ENCODE results near the gene ZIK1. TPM values are rescaled to one million over a fixed set of nuclear protein-coding genes. Genes with fewer than 3 reads are reported as not detected.

The ZIK1 gene
- total RNA-seq, result 3.4 TPM
- polyA plus RNA-seq, result 10 to 100 TPM in 1 of 4 donors, 1 to 10 TPM in 3; 5.6 to 10.2 (median 8.2) TPM

- Histone ChIP-seq H3K9me3 (ENCODE audit: control insufficient read depth in 2 of 2, low read length in 2 of 2) (peaks cover 30 to 63% of the 10 kb centered on the region in 2 experiments), H3K36me3 (ENCODE audit: control insufficient read depth, insufficient read depth, low read length) (peaks cover 17% of the 10 kb centered on the region), H3K27ac (ENCODE audit: insufficient read depth, low read length, poor library complexity, severe bottlenecking) (peak within 1 kb of the TSS; percentile 52), H3K27me3 (ENCODE audit: control insufficient read depth, insufficient read depth, low read length) (no peaks in the 10 kb centered on the region), H3K4me1 (ENCODE audit: control insufficient read depth, insufficient read depth, low read length, poor library complexity, severe bottlenecking) (peaks cover 18% of the 10 kb centered on the region), H3K4me3 (ENCODE audit: low read depth, low read length) (peak within 1 kb of the TSS; percentile 57)
- peaks cover 42% of the 10 kb centered on the region for H3K36me3 Mint-ChIP-seq
- H3K4me3 Mint-ChIP-seq, result peak within 1 kb of the TSS; percentile 89 to 98 (median 95)
- peaks cover 10 to 34% (median 18%) of the 10 kb centered on the region in 4 donors for H3K4me1 Mint-ChIP-seq
- peaks cover 0 to 68% (median 19%) of the 10 kb centered on the region in 7 donors for H3K9me3 Mint-ChIP-seq
- peak within 1 kb of the TSS; percentile 79 to 94 (median 89) for H3K27ac Mint-ChIP-seq
- ATAC-seq (ENCODE audit: low read depth in 2 of 2) (peak; percentile 90), DNase-seq (peak; percentile 81 to 96 (median 88))
- H3K27me3 Mint-ChIP-seq, result no peaks in the 10 kb centered on the region
Observed at GRCh38 chr19:57583521-57584416, at the start of gene ZIK1. Gene ZIK1, plus strand, starts transcription at chr19:57584145. Its CDS starts 212 bp downstream, at chr19:57584357.

- Histone ChIP-seq H3K36me3 (ENCODE audit: control insufficient read depth, insufficient read depth, low read length) (peaks cover 83% of the 10 kb centered on the region), H3K27ac (ENCODE audit: insufficient read depth, low read length, poor library complexity, severe bottlenecking) (no peak overlapping the region), H3K4me1 (ENCODE audit: control insufficient read depth, insufficient read depth, low read length, poor library complexity, severe bottlenecking) (no peaks in the 10 kb centered on the region), H3K27me3 (ENCODE audit: control insufficient read depth, insufficient read depth, low read length) (no peaks in the 10 kb centered on the region), H3K4me3 (ENCODE audit: low read depth, low read length) (peak overlapping the region; percentile 14), H3K9me3 (ENCODE audit: control insufficient read depth in 2 of 2, low read length in 2 of 2) (peaks cover 93 to 100% of the 10 kb centered on the region in 2 experiments)
- DNase-seq, result no peak
- H3K9me3 Mint-ChIP-seq, result peaks cover 0 to 96% (median 43%) of the 10 kb centered on the region in 7 donors
- H3K4me3 Mint-ChIP-seq, result no peak overlapping the region
- H3K4me1 Mint-ChIP-seq, result peaks cover 0 to 7% (median 2%) of the 10 kb centered on the region in 4 donors
- no peak overlapping the region for H3K27ac Mint-ChIP-seq
- no peaks in the 10 kb centered on the region for H3K27me3 Mint-ChIP-seq
- ATAC-seq (ENCODE audit: low read depth in 2 of 2), result no peak
- peaks cover 83% of the 10 kb centered on the region for H3K36me3 Mint-ChIP-seq
Observed at GRCh38 chr19:57537953-57538547, 45.9 kb upstream of the ZIK1 start.

- no peak overlapping the region for H3K27ac ChIP-seq (ENCODE audit: insufficient read depth, low read length, poor library complexity, severe bottlenecking)
- H3K9me3 Mint-ChIP-seq, result peaks cover 0 to 90% (median 44%) of the 10 kb centered on the region in 7 donors
- no peak overlapping the region for H3K4me3 Mint-ChIP-seq
- no peaks in the 10 kb centered on the region for H3K27me3 Mint-ChIP-seq
- no peak for DNase-seq
- peaks cover 83% of the 10 kb centered on the region for H3K36me3 ChIP-seq (ENCODE audit: control insufficient read depth, insufficient read depth, low read length)
- no peak for ATAC-seq (ENCODE audit: low read depth in 2 of 2)
- peaks cover 0 to 10% (median 3%) of the 10 kb centered on the region in 4 donors for H3K4me1 Mint-ChIP-seq
- H3K27me3 ChIP-seq (ENCODE audit: control insufficient read depth, insufficient read depth, low read length), result no peaks in the 10 kb centered on the region
- H3K4me3 ChIP-seq (ENCODE audit: low read depth, low read length), result peak overlapping the region; percentile 22
- H3K36me3 Mint-ChIP-seq, result peaks cover 75% of the 10 kb centered on the region
- H3K9me3 ChIP-seq (ENCODE audit: control insufficient read depth in 2 of 2, low read length in 2 of 2), result peaks cover 96 to 100% of the 10 kb centered on the region in 2 experiments
- no peak overlapping the region for H3K27ac Mint-ChIP-seq
- no peaks in the 10 kb centered on the region for H3K4me1 ChIP-seq (ENCODE audit: control insufficient read depth, insufficient read depth, low read length, poor library complexity, severe bottlenecking)
Observed at GRCh38 chr19:57546513-57546912, 37.4 kb upstream of the ZIK1 start.

GRCh38 chr19:57552432-57552831 is 31.5 kb upstream of the ZIK1 start:
- peaks cover 5 to 11% (median 9%) of the 10 kb centered on the region in 4 donors for H3K4me1 Mint-ChIP-seq
- peaks cover 62 to 87% of the 10 kb centered on the region in 2 experiments for H3K9me3 ChIP-seq (ENCODE audit: control insufficient read depth in 2 of 2, low read length in 2 of 2)
- ATAC-seq (ENCODE audit: low read depth in 2 of 2), result no peak
- no peaks in the 10 kb centered on the region for H3K27me3 Mint-ChIP-seq
- H3K9me3 Mint-ChIP-seq, result peaks cover 5 to 87% (median 40%) of the 10 kb centered on the region in 7 donors
- no peak overlapping the region for H3K27ac Mint-ChIP-seq
- H3K27me3 ChIP-seq (ENCODE audit: control insufficient read depth, insufficient read depth, low read length), result no peaks in the 10 kb centered on the region
- no peaks in the 10 kb centered on the region for H3K4me1 ChIP-seq (ENCODE audit: control insufficient read depth, insufficient read depth, low read length, poor library complexity, severe bottlenecking)
- no peak overlapping the region for H3K4me3 ChIP-seq (ENCODE audit: low read depth, low read length)
- no peak overlapping the region for H3K27ac ChIP-seq (ENCODE audit: insufficient read depth, low read length, poor library complexity, severe bottlenecking)
- H3K4me3 Mint-ChIP-seq, result no peak overlapping the region
- peaks cover 93% of the 10 kb centered on the region for H3K36me3 ChIP-seq (ENCODE audit: control insufficient read depth, insufficient read depth, low read length)
- DNase-seq, result no peak
- peaks cover 92% of the 10 kb centered on the region for H3K36me3 Mint-ChIP-seq

GRCh38 chr19:57557659-57558058 is 26.3 kb upstream of the ZIK1 start:
- Histone ChIP-seq H3K4me3 (ENCODE audit: low read depth, low read length) (peak overlapping the region; percentile 81), H3K4me1 (ENCODE audit: control insufficient read depth, insufficient read depth, low read length, poor library complexity, severe bottlenecking) (peaks cover 26% of the 10 kb centered on the region), H3K9me3 (ENCODE audit: control insufficient read depth in 2 of 2, low read length in 2 of 2) (peaks cover 25 to 34% of the 10 kb centered on the region in 2 experiments), H3K27ac (ENCODE audit: insufficient read depth, low read length, poor library complexity, severe bottlenecking) (no peak overlapping the region), H3K27me3 (ENCODE audit: control insufficient read depth, insufficient read depth, low read length) (peaks cover 5% of the 10 kb centered on the region), H3K36me3 (ENCODE audit: control insufficient read depth, insufficient read depth, low read length) (peaks cover 44% of the 10 kb centered on the region)
- H3K9me3 Mint-ChIP-seq, result peaks cover 9 to 58% (median 25%) of the 10 kb centered on the region in 7 donors
- H3K4me1 Mint-ChIP-seq, result peaks cover 5 to 36% (median 28%) of the 10 kb centered on the region in 4 donors
- H3K27ac Mint-ChIP-seq, result peak overlapping the region in 2 of 3 donors; percentile 68 to 98
- H3K4me3 Mint-ChIP-seq, result peak overlapping the region; percentile 88 to 98 (median 93)
- no peaks in the 10 kb centered on the region for H3K27me3 Mint-ChIP-seq
- H3K36me3 Mint-ChIP-seq, result peaks cover 49% of the 10 kb centered on the region
- no peak for ATAC-seq (ENCODE audit: low read depth in 2 of 2)
- no peak for DNase-seq

- Mint-ChIP-seq H3K27me3 (no peaks in the 10 kb centered on the region), H3K4me1 (peaks cover 5 to 36% (median 28%) of the 10 kb centered on the region in 4 donors), H3K4me3 (peak overlapping the region; percentile 88 to 98 (median 93)), H3K9me3 (peaks cover 9 to 56% (median 18%) of the 10 kb centered on the region in 7 donors), H3K27ac (peak overlapping the region; percentile 94 to 98 (median 94)), H3K36me3 (peaks cover 43% of the 10 kb centered on the region)
- peak overlapping the region; percentile 81 for H3K4me3 ChIP-seq (ENCODE audit: low read depth, low read length)
- H3K27ac ChIP-seq (ENCODE audit: insufficient read depth, low read length, poor library complexity, severe bottlenecking), result no peak overlapping the region
- H3K36me3 ChIP-seq (ENCODE audit: control insufficient read depth, insufficient read depth, low read length), result peaks cover 35% of the 10 kb centered on the region
- ATAC-seq (ENCODE audit: low read depth in 2 of 2), result no peak
- peaks cover 25 to 34% of the 10 kb centered on the region in 2 experiments for H3K9me3 ChIP-seq (ENCODE audit: control insufficient read depth in 2 of 2, low read length in 2 of 2)
- H3K4me1 ChIP-seq (ENCODE audit: control insufficient read depth, insufficient read depth, low read length, poor library complexity, severe bottlenecking), result peaks cover 26% of the 10 kb centered on the region
- peaks cover 5% of the 10 kb centered on the region for H3K27me3 ChIP-seq (ENCODE audit: control insufficient read depth, insufficient read depth, low read length)
- no peak for DNase-seq
Observed at GRCh38 chr19:57558525-57558924, 25.4 kb upstream of the ZIK1 start.

- Mint-ChIP-seq H3K27ac (peak overlapping the region; percentile 94 to 98 (median 94)), H3K9me3 (peaks cover 9 to 57% (median 19%) of the 10 kb centered on the region in 7 donors), H3K27me3 (no peaks in the 10 kb centered on the region), H3K36me3 (peaks cover 42% of the 10 kb centered on the region), H3K4me3 (peak overlapping the region; percentile 88 to 98 (median 93)), H3K4me1 (peaks cover 5 to 36% (median 28%) of the 10 kb centered on the region in 4 donors)
- ATAC-seq (ENCODE audit: low read depth in 2 of 2), result no peak
- Histone ChIP-seq H3K9me3 (ENCODE audit: control insufficient read depth in 2 of 2, low read length in 2 of 2) (peaks cover 29 to 34% of the 10 kb centered on the region in 2 experiments), H3K4me1 (ENCODE audit: control insufficient read depth, insufficient read depth, low read length, poor library complexity, severe bottlenecking) (peaks cover 26% of the 10 kb centered on the region), H3K27ac (ENCODE audit: insufficient read depth, low read length, poor library complexity, severe bottlenecking) (peak overlapping the region; percentile 62), H3K36me3 (ENCODE audit: control insufficient read depth, insufficient read depth, low read length) (peaks cover 30% of the 10 kb centered on the region), H3K4me3 (ENCODE audit: low read depth, low read length) (peak overlapping the region; percentile 81), H3K27me3 (ENCODE audit: control insufficient read depth, insufficient read depth, low read length) (peaks cover 5% of the 10 kb centered on the region)
- peak in 2 of 3 donors; percentile 9 to 42 for DNase-seq
Observed at GRCh38 chr19:57559008-57559403, 24.9 kb upstream of the ZIK1 start.

Data from CD4-positive, CD25-positive, alpha-beta regulatory T cell (primary cell).